Body of pancreas (tissue), 4 donors: Measurements from ENCODE around the gene CNOT6. TPM values are rescaled to one million over a fixed set of nuclear protein-coding genes. Genes with fewer than 3 reads are reported as not detected.

ENCODE experiments used
- ATAC-seq: fragments of 150-250 bp; one replicate; pipeline ENCODE4 v1.9.1; 2016
- DNase-seq, 4 donors: peaks; one replicate each; pipeline ENCODE4 v3.0.0-alpha.2; 2019
- H3K27ac ChIP-seq, 4 donors: fragments of 200-600 bp; sonication (generic); 1 replicate in 3 of 4; 2 replicates in 1 of 4; pipeline versions ENCODE4 v1.5.1 to v1.6.1; 2016 to 2019; ENCODE audit warnings: mild to moderate bottlenecking in 1 of 4, mixed read lengths in 1 of 4, moderate library complexity in 1 of 4
- H3K27me3 ChIP-seq, 2 donors: fragments of 200-600 bp; sonication (generic); one replicate each; pipeline ENCODE4 v1.6.0; 2016; ENCODE audit warnings: mild to moderate bottlenecking in 1 of 2
- H3K36me3 ChIP-seq, 2 donors: fragments of 200-600 bp; sonication (generic); replicated peaks in 1 of 2; 2 replicates each; pipeline ENCODE4 v1.5.1; 2016; ENCODE audit warnings: low read depth in 2 of 2; ENCODE audit not compliant: insufficient read depth in 1 of 2
- H3K4me1 ChIP-seq: fragments of 200-600 bp; sonication (generic); one replicate; pipeline ENCODE4 v1.6.0; 2016
- H3K4me3 ChIP-seq, 2 donors: fragments of 200-600 bp; sonication (generic); 1 replicate in 1 of 2; 2 replicates in 1 of 2; pipeline ENCODE4 v1.5.1; 2016 to 2019
- H3K9me3 ChIP-seq, 3 donors: fragments of 200-600 bp; sonication (generic); 1 replicate in 2 of 3; 2 replicates in 1 of 3; pipeline ENCODE4 v1.5.1; 2016
- POLR2A ChIP-seq, 3 donors: fragments of 450-650 bp; IDR thresholded peaks; one replicate each; pipeline ENCODE4 v1.6.1; 2016; ENCODE audit warnings: antibody characterized with exemption in 3 of 3, mild to moderate bottlenecking in 2 of 3
- WGBS, 2 donors: methylation state at CpG; one replicate each; pipeline ENCODE4 v1.1.5; 2017; 5-methylcytosine and 5-hydroxymethylcytosine counted together
- intact Hi-C: fragments of 100-400 bp; cut with DNase I; formaldehyde crosslinking; loops from one replicate; pipeline ENCODE4 v1.15.1; 2023
- total RNA-seq, 2 donors: library from RNA; depleted of rRNA; stranded (reverse); fragments of >200 nt; gene quantifications; one replicate each; pipeline ENCODE4 v1.1.0, GENCODE V29; 2016
- TF ChIP-seq, protein P1 (sequence below), 7 experiments: fragments of 450-650 bp in 4 of 7; fragments of 200-600 bp in 3 of 7; sonication (generic) in 3 of 7; IDR thresholded peaks; one replicate each; pipeline ENCODE4 v1.5.1; 2016 to 2019; ENCODE audit warnings: antibody characterized with exemption in 7 of 7

Gene CNOT6
- total RNA-seq, 2 donors from 2014 or later, result 4.0 to 7.5 TPM

DNA sequence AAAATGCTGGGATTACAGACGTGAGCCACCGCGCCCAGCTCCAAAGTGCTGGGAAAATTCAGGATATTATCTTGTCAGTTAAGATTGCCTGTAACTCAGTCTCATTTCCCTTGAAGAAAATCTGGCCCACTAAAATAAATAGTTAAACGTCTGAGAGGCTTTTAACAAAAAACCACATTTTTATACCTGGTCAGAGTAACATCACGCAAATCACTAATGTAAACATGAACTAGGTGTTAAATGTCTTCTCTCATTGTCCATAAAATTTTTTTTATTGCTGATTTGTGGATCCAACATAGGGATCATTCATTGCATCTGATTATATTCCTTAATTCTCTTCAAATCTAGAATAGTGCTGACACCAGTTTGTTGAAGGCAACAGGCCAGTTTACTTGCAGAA, 22.3 kb downstream of the CNOT6 start:
- DNase-seq (no peak), ATAC-seq (no peak)
- no peaks in the 10 kb centered on the region for H3K36me3 ChIP-seq
- 88 to 91% methylated on average over 5 of the region's 5 CpGs for WGBS, 2 donors
- H3K4me3 ChIP-seq, result no peak overlapping the region
- no peak overlapping the region for H3K27ac ChIP-seq
- TF ChIP-seq, protein P1, sequence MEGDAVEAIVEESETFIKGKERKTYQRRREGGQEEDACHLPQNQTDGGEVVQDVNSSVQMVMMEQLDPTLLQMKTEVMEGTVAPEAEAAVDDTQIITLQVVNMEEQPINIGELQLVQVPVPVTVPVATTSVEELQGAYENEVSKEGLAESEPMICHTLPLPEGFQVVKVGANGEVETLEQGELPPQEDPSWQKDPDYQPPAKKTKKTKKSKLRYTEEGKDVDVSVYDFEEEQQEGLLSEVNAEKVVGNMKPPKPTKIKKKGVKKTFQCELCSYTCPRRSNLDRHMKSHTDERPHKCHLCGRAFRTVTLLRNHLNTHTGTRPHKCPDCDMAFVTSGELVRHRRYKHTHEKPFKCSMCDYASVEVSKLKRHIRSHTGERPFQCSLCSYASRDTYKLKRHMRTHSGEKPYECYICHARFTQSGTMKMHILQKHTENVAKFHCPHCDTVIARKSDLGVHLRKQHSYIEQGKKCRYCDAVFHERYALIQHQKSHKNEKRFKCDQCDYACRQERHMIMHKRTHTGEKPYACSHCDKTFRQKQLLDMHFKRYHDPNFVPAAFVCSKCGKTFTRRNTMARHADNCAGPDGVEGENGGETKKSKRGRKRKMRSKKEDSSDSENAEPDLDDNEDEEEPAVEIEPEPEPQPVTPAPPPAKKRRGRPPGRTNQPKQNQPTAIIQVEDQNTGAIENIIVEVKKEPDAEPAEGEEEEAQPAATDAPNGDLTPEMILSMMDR (IDR thresholded peaks at IDR 0.05), result no peak
- TF ChIP-seq POLR2A (IDR thresholded peaks at IDR 0.05), result no peak
- no peaks in the 10 kb centered on the region for H3K4me1 ChIP-seq
- H3K9me3 ChIP-seq, result no peaks in the 10 kb centered on the region
- intact Hi-C loops, result no loop called here
- no peaks in the 10 kb centered on the region for H3K27me3 ChIP-seq

DNA sequence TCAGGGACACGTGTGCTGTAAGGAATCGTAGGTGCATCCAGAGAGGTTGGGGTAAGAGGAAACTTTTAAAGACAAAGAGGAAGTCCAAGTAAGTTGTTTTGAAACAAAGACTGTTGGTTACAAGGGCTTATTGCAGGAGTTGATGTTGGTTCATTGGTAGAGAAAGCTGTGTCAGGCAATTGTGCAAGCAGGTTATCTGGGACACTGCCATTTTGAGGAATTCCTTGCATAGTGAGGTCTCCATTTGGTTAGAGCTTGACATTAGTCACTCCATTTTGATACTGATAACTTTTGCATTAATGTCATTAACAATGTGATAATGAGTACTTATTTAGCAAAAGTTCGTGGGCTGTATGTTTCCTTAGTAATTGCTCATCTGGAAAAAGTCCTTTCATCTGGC, 24.9 kb downstream of the CNOT6 start:
- no peaks in the 10 kb centered on the region for H3K27me3 ChIP-seq
- intact Hi-C loops, result no loop called here
- DNase-seq (no peak), ATAC-seq (no peak)
- H3K4me1 ChIP-seq, result peaks cover 21% of the 10 kb centered on the region
- no peaks in the 10 kb centered on the region for H3K9me3 ChIP-seq
- no peak overlapping the region for H3K4me3 ChIP-seq
- WGBS, 2 donors, result 63 to 83% methylated on average over 3 of the region's 3 CpGs
- no peak overlapping the region for H3K27ac ChIP-seq
- TF ChIP-seq, protein P1 (IDR thresholded peaks at IDR 0.05), result no peak
- TF ChIP-seq POLR2A (IDR thresholded peaks at IDR 0.05), result no peak
- H3K36me3 ChIP-seq, result no peaks in the 10 kb centered on the region

DNA sequence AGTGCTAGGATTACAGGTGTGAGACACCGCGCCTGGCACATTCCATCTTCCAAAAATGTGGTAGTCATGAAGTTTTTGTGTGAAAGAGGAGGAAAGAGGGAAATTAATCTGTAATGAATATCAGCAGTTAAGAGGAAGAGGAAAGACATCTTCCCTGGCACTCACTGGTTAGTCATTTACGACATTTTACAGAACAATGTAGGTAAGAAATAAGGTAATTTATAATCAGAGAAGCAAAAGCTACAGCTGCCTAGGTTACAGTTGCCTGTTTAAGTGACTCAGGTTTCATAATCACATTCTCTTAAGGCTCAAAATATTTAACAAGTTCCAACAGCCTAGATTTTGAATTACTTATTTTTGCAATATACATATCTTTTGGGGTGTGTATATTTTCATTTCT, 26.9 kb downstream of the CNOT6 start:
- no peak for TF ChIP-seq POLR2A (IDR thresholded peaks at IDR 0.05)
- TF ChIP-seq, protein P1 (IDR thresholded peaks at IDR 0.05), result no peak
- peaks cover 30% of the 10 kb centered on the region for H3K4me1 ChIP-seq
- WGBS, 2 donors, result 82 to 84% methylated on average over 3 of the region's 3 CpGs

DNA sequence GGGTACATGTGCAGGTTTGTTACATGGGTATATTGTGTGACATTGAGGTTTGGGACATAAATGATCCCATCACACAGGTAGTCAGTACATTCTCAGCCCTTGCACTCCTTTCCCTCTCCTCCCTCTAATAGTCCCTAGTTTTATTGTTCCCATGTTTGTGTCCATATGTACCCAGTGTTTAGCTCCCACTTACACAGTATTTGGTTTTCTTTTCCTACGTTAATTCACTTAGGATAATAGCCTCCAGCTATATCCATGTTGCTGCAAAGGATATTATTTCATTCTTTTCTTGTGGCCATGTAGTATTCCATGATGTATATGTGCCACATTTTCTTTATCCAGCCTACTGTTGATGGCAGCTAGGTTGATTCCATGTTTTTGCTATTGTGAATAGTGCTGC, 27.4 kb downstream of the CNOT6 start:
- Histone ChIP-seq H3K4me1 (peaks cover 35% of the 10 kb centered on the region), H3K27ac (no peak overlapping the region), H3K27me3 (no peaks in the 10 kb centered on the region), H3K9me3 (no peaks in the 10 kb centered on the region), H3K4me3 (no peak overlapping the region), H3K36me3 (no peaks in the 10 kb centered on the region)
- 92 to 100% methylated on average over 1 of the region's 1 CpG for WGBS, 2 donors
- intact Hi-C loops, result no loop called here
- TF ChIP-seq POLR2A (IDR thresholded peaks at IDR 0.05), result no peak
- TF ChIP-seq, protein P1 (IDR thresholded peaks at IDR 0.05), result no peak
- DNase-seq, result no peak
- ATAC-seq, result no peak

More for the DNA sequence above, 26.9 kb downstream of the CNOT6 start:
- Histone ChIP-seq H3K4me3 (no peak overlapping the region), H3K36me3 (no peaks in the 10 kb centered on the region), H3K27me3 (no peaks in the 10 kb centered on the region), H3K27ac (no peak overlapping the region), H3K9me3 (no peaks in the 10 kb centered on the region)
- DNase-seq (no peak), ATAC-seq (no peak)
- intact Hi-C loops, result no loop called here

DNA sequence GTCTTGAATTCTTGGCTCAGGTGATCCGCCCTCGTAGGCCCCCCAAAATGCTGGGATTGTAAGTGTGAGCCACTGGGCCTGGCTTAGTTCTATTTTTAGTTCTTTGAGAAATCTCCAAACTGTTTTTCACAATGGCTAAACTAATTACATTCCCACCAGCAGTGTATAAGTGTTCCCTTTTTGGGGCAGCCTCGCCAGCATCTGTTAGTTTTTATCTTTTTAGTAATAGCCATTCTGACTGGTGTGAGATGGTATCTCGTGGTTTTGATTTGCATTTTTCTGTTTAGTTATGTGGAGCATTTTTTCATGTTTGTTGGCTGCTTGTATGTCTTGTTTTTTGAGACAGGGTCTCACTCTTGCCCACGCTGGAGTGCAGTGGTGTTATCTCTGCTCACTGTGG, 28.2 kb downstream of the CNOT6 start:
- no peaks in the 10 kb centered on the region for H3K36me3 ChIP-seq
- no peak overlapping the region for H3K27ac ChIP-seq
- no peak overlapping the region for H3K4me3 ChIP-seq
- no peak for ATAC-seq
- H3K9me3 ChIP-seq, result no peaks in the 10 kb centered on the region
- intact Hi-C loops, result no loop called here
- H3K27me3 ChIP-seq, result no peaks in the 10 kb centered on the region
- WGBS, 2 donors, result 80 to 91% methylated on average over 5 of the region's 5 CpGs
- no peak for DNase-seq
- TF ChIP-seq, protein P1 (IDR thresholded peaks at IDR 0.05), result no peak
- no peak for TF ChIP-seq POLR2A (IDR thresholded peaks at IDR 0.05)
- H3K4me1 ChIP-seq, result peaks cover 35% of the 10 kb centered on the region
